GM12874 (cell line): ENCODE data around the gene CTNNA1.

Source experiments
- TF ChIP-seq, protein P1 (sequence below): IDR thresholded peaks from 2 replicates; pipeline ENCODE4 v1.5.1; 2011; ENCODE audit warnings: low read depth, mild to moderate bottlenecking, control low read depth, low read length, moderate library complexity; ENCODE audit not compliant: insufficient read depth

The CTNNA1 gene

DNA sequence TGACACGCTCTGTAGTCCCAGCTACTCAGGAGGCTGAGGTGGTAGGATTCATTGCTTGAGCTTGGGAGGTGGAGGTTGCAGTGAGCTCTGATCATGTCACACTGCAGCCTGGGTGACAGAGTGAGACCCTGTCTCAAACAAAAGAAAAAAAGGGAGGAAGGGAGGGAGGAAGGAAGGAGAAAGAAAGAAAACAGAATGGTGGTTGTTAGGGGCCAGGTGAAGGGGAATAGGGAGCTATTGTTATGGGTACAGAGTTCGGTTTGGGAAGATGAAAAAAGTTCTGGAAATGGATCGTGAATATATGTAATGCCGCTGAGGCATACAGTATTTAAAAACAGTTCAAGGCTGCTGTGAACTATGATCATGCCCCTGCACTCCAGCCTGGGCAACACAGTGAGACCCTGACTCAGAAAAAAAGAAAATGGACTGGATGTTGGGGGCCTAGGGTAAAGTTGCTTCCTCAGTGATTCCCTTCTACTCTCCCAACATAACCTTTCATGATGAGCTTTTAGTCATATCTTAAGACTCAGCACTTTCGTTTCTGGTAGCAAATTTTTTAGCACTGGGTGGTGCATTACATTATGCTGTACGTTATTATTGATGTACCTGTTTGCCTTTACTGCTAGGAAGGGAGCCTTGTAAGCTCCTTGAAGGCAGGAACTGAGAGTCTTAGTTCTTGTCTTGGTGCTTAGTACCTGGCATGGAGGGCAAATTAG lies 4.0 kb downstream of the CTNNA1 start:
- TF ChIP-seq, protein P1, sequence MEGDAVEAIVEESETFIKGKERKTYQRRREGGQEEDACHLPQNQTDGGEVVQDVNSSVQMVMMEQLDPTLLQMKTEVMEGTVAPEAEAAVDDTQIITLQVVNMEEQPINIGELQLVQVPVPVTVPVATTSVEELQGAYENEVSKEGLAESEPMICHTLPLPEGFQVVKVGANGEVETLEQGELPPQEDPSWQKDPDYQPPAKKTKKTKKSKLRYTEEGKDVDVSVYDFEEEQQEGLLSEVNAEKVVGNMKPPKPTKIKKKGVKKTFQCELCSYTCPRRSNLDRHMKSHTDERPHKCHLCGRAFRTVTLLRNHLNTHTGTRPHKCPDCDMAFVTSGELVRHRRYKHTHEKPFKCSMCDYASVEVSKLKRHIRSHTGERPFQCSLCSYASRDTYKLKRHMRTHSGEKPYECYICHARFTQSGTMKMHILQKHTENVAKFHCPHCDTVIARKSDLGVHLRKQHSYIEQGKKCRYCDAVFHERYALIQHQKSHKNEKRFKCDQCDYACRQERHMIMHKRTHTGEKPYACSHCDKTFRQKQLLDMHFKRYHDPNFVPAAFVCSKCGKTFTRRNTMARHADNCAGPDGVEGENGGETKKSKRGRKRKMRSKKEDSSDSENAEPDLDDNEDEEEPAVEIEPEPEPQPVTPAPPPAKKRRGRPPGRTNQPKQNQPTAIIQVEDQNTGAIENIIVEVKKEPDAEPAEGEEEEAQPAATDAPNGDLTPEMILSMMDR: no peak

DNA sequence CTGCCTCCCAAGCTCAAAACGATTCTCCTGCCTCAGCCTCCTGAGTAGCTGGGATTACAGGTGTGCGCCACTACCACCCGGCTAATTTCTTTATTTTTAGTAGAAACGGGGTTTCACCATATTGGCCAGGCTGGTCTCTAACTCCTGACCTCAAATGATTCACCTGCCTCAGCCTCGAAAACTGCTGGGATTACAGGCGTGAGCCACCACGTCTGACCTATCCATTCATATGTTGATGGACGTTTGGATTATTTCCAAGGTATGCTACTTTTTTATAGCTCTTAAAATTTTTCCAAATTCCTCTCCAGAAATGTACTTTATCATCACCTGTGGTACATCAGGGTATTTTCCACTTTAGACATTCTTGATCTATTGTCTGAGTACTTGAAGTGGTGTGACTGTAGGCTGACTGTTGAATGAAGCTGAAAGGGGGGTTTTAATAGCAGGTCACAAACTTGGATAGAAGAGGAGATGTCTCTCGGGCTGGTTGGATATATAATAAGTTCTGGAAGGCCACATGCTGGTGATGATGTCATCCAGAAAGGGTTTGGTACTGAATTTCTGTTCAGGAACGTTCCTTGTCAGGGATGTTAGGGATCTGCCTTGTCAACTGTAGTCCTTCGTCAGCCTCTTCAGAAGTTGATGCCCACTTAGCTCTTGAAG lies 7.4 kb downstream of the CTNNA1 start:
- TF ChIP-seq, protein P1: no peak

DNA sequence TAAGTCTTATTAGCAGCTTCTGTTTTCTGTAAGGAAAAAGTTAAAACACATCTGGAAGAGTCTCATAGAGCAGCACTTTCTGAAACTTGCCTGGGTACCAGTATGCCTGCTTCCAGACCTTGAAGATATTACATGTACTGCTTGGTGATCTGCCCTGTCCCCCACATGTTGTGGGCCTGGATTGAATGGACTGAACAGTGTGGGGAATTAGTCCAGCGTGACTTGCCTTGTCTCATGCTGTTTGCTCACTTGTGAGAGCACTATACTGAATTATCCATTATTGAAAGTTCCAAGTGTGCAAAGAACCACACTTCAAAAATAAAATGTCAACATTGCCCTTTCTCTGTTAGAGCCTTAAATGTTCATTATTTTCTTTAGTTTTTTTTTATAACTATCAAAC lies 8.9 kb downstream of the CTNNA1 start:
- TF ChIP-seq, protein P1: no peak

DNA sequence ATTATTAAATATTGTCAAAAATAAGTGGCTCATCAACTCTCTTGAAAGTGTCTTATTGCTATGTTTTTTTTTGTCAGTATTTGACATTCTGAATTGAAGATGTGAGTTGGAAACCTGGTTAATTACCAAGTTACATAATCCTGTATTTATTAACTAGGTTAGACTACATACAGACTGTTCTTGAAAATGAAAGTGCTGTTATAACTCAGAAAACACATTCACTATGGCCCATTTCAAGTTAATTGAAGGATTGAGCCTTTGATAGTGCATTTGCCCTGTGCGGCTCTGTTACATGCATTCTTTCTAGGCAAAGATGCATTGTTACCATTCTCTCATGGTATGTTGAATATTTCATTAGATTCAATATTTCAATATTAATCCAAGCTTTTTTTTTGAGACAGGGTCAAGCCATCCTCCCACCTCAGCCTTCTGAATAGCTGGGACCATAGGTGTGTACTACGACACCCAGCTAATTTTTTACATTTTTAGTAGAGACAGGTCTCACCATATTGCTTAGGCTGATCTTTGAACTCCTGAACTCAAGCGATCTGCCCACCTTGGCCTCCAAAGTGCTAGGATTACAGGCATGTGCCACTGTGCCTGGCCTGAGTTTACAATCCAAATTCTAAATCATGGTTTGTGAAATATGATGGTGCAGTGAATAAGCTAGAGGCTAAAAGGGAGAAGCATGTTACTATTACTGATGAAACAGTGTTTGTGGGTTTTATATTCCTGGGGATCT lies 10.0 kb downstream of the CTNNA1 start:
- TF ChIP-seq, protein P1: no peak

DNA sequence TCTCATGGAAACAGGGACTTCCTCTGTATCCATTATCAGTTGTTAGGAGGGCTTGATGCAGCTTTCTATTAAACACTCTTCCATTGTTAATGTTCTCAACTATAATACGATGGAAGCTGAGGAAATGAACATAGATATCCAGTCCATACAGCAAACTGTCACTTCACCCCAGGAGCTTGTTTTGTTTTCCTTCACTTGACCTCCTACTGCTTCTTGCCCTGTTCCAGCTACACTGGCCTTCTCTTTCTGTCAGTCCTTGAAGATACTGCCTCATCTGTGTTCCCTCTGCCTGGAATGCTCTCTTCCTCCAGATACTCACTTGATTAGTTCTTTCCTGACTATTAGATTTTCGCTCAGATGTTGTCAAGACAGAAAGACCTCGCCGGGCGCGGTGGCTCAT lies 17.1 kb downstream of the CTNNA1 start:
- TF ChIP-seq, protein P1: no peak

DNA sequence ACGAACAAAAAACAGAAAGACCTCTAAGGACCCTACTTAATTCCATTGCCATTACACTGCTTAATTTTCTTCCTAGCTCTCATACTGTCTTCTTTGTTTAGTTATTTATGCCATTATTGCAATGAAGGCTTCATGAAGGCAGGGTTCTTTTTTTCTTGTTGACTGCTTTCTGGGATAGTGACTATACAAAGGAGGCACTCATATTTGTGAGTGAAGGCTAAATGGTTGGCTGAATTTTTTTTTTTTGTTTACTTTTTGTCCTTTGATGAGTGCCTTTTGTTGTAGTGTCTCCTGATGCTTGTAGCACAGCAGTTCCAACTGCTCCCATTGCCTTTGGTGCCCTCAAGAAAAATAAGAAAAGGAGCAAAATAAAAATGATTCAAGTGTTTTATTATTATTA lies 17.8 kb downstream of the CTNNA1 start:
- TF ChIP-seq, protein P1: no peak

DNA sequence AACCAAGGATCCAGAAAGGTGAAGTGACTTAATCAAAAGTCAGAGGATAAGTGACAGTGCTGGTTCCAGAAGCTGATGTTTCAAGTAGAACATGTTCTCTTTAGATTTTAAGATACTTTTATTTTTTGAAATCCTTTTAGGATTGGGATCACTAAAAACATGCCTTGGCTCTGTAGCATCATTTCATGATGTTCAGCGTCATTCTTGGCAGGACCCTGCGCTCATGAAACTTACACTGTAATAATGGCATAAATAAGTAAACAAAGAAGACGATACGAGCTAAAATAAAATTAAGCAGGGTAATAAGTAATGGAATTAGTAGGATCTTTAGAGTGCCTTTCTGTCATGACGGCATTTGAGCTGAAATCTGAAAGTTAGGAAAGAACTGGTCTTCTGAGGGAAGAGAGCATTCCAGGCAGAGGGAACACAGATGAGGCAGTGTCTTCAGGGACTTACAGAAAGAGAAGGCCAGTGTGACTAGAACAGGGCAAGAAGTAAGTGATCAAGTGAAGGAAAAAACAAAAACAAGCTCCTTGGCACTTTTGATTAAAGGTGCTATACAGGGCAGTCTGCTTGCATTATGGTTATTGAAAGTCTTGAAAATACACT lies 19.9 kb downstream of the CTNNA1 start:
- TF ChIP-seq, protein P1: no peak
